Measurements from ENCODE around the gene MAGI1.
"Not testable (repeated sequence)": the region's sequence is repeated elsewhere in the genome, so short reads cannot be mapped to it uniquely, and the experiment has no call there.

MAGI1 gene

GRCh38 chr3:65576966-65577365 is 461.8 kb downstream of the MAGI1 start:
- DNase-seq: no peak

GRCh38 chr3:65576228-65576627 is 462.5 kb downstream of the MAGI1 start:
- DNase-seq: no peak

GRCh38 chr3:65575376-65575840 is 463.3 kb downstream of the MAGI1 start:
- DNase-seq: peak; percentile 37

GRCh38 chr3:65573548-65574116 is 465.1 kb downstream of the MAGI1 start:
- no peak for DNase-seq

- DNase-seq: no peak
These were observed 466.4 kb downstream of the MAGI1 start for GRCh38 chr3:65572175-65572777.

- no peak for DNase-seq
These were observed 468.8 kb downstream of the MAGI1 start for GRCh38 chr3:65569845-65570405.

GRCh38 chr3:65569129-65569528 is 469.6 kb downstream of the MAGI1 start:
- DNase-seq: no peak

- DNase-seq: no peak
These were observed 470.2 kb downstream of the MAGI1 start for GRCh38 chr3:65568497-65568896.

GRCh38 chr3:65565744-65566143 is 473.0 kb downstream of the MAGI1 start:
- DNase-seq: not testable (repeated sequence)

GRCh38 chr3:65564483-65564882 is 474.2 kb downstream of the MAGI1 start:
- DNase-seq: no peak

- no peak for DNase-seq
These were observed 474.9 kb downstream of the MAGI1 start for GRCh38 chr3:65563861-65564260.

GRCh38 chr3:65562447-65562846 is 476.3 kb downstream of the MAGI1 start:
- no peak for DNase-seq

- DNase-seq: no peak
These were observed 477.1 kb downstream of the MAGI1 start for GRCh38 chr3:65561617-65562016.

GRCh38 chr3:65560901-65561300 is 477.8 kb downstream of the MAGI1 start:
- no peak for DNase-seq

GRCh38 chr3:65560133-65560532 is 478.6 kb downstream of the MAGI1 start:
- DNase-seq: no peak

- no peak for DNase-seq
These were observed 479.1 kb downstream of the MAGI1 start for GRCh38 chr3:65559643-65560042.

- no peak for DNase-seq
These were observed 479.9 kb downstream of the MAGI1 start for GRCh38 chr3:65558826-65559225.

- DNase-seq: no peak
These were observed 480.7 kb downstream of the MAGI1 start for GRCh38 chr3:65557899-65558564.

- no peak for DNase-seq
These were observed 481.7 kb downstream of the MAGI1 start for GRCh38 chr3:65556934-65557577.

GRCh38 chr3:65552434-65552833 is 486.3 kb downstream of the MAGI1 start:
- no peak for DNase-seq

GRCh38 chr3:65551945-65552344 is 486.8 kb downstream of the MAGI1 start:
- DNase-seq: no peak

- no peak for DNase-seq
These were observed 488.6 kb downstream of the MAGI1 start for GRCh38 chr3:65550137-65550536.

- DNase-seq: no peak
These were observed 489.1 kb downstream of the MAGI1 start for GRCh38 chr3:65549626-65549959.
